ENCODE results near the gene DCAF5.

DCAF5 gene

GRCh38 chr14:69041783-69042182, 111.1 kb downstream of the DCAF5 start:
- TF ChIP-seq, protein P1, sequence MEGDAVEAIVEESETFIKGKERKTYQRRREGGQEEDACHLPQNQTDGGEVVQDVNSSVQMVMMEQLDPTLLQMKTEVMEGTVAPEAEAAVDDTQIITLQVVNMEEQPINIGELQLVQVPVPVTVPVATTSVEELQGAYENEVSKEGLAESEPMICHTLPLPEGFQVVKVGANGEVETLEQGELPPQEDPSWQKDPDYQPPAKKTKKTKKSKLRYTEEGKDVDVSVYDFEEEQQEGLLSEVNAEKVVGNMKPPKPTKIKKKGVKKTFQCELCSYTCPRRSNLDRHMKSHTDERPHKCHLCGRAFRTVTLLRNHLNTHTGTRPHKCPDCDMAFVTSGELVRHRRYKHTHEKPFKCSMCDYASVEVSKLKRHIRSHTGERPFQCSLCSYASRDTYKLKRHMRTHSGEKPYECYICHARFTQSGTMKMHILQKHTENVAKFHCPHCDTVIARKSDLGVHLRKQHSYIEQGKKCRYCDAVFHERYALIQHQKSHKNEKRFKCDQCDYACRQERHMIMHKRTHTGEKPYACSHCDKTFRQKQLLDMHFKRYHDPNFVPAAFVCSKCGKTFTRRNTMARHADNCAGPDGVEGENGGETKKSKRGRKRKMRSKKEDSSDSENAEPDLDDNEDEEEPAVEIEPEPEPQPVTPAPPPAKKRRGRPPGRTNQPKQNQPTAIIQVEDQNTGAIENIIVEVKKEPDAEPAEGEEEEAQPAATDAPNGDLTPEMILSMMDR (IDR thresholded peaks at IDR 0.05; ENCODE audit: extremely low read depth, missing control alignments): no peak
- DNase-seq (ENCODE audit: low spot score): no peak

DNA sequence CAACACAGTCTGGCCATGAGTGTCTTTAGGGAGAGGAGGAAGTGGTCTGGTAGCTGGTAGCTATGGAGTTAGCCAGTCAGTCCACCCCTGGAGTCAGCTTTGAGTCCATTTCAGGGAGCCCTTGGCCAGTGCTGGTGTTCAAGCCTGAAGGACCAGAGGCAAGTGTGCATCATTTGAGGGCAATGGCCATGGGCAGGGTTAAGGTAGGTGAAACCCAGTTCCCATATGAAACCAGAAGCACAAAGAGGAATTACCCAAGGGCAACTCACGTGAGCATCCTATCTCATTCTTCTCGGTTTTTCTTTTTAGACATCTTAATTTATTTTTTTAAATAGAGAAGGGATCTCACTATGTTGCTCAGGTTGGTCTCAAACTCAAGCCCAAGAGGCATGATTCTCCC, 112.6 kb downstream of the DCAF5 start:
- DNase-seq (ENCODE audit: low spot score): no peak
- TF ChIP-seq, protein P1 (IDR thresholded peaks at IDR 0.05; ENCODE audit: extremely low read depth, missing control alignments): no peak

DNA sequence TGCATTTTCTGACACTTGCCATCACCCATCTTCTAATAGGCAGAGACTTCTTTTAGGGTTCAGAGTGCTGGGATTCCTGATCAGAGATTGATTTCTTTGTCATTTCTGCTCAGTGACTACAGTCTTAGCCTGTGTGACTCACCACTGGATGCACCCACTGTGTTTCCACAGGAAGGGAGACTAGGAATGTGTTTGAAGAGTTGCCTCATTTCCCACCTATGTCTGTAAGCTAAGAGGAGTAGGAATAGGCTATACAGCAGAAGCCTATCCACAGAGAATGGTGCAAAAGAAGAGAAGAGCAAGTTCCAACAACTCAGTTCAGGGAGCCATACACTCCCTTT, 113.7 kb downstream of the DCAF5 start:
- TF ChIP-seq, protein P1 (IDR thresholded peaks at IDR 0.05; ENCODE audit: extremely low read depth, missing control alignments): no peak
- no peak for DNase-seq (ENCODE audit: low spot score)

- TF ChIP-seq, protein P1 (IDR thresholded peaks at IDR 0.05; ENCODE audit: extremely low read depth, missing control alignments): no peak
- DNase-seq (ENCODE audit: low spot score): no peak
These were observed 114.2 kb downstream of the DCAF5 start for GRCh38 chr14:69038455-69039287.

- no peak for DNase-seq (ENCODE audit: low spot score)
- TF ChIP-seq, protein P1 (IDR thresholded peaks at IDR 0.05; ENCODE audit: extremely low read depth, missing control alignments): no peak
These were observed 115.0 kb downstream of the DCAF5 start for GRCh38 chr14:69037790-69038454.

DNA sequence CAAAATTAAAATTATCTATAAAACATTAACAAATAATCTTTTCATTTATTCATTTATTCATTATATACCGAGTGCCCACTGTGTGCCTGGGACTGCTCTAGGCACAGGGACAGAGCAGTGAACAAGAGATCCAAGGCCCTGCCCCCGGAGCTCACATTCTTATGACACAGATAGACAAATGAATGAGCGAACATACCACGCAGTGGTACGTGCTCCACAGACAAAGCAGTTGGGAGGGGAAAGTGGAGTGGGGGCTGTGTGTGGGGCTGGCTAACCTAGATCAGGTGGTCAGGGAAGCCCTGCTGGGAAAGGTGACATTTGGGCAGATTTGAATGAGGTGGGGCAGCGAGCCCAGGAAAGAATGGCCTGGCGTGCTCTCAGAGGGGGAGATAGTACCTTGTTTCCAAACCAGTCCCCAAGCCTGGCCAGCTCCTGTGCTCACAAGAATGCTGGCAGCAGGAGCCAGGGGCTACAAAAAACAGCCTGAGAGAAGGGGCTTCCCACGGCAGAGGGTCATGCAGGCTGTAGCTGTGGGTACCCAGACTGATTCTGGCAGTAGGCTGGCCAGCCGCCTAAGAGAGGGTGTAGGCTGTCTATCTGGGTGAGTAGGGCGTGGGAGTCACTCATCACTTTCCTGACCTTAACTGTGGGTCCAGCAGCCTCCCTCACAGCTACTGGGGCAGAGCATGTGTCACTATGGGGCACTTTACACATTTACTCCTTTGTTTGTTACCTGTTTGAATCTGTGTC, 116.0 kb downstream of the DCAF5 start:
- TF ChIP-seq, protein P1 (IDR thresholded peaks at IDR 0.05; ENCODE audit: extremely low read depth, missing control alignments): no peak
- no peak for DNase-seq (ENCODE audit: low spot score)

All from GM20000 (cell line).